ENCODE data around the gene CORO1C.
A peak's percentile ranks its signal among the peaks of the same experiment; 100 is the strongest.
"Not testable (repeated sequence)": the region's sequence is repeated elsewhere in the genome, so short reads cannot be mapped to it uniquely, and the experiment has no call there.

CORO1C gene

DNA sequence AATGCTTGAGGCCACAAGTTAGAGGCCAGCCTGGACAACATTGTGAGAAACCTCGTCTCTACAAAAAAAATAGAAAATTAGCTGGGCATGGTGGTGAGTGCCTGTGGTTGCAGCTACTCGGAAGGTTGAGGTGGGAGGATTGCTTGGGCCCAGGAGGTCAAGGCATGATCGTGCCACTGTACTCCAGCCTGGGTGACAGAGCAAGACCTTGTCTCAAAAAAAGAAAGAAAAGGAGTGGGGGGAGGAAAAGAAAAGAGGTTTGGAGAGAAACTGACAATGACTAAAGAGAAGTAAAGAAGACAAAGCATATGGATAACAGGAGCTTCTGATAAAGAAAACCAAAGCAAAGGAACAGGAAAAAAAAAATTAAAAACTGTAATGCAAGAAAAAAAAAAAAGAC, 60.2 kb downstream of the CORO1C start:
- DNase-seq, result no peak

DNA sequence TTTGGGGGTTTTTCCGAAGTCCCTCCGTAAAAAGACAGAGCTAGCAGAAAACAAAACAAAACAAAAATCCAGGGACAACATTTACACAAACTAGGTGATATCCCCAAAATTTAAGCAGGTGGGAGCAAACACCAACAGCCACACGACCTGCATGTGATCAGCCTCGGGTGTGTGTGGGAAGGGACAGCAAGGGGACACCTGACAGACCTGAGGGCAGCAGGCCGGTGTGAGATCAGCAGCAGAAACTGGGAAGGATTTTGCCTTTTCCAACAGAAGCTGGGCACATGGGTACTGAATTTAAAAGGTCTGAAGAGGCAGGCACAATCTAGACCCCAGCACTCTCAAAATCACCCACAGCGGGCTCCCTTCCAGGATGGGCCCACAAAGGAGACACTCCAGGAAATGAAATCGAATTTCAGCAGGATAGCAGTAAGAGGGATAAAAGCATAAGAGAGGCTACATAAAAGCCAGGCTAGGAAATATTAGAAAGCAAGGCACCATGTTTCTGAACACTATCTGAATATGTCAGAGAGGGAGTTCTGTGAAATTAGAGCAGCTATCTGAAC, 61.2 kb downstream of the CORO1C start:
- DNase-seq, result no peak

- DNase-seq, result no peak
These were observed 62.8 kb downstream of the CORO1C start for GRCh38 chr12:108668542-108668941.

- no peak for DNase-seq
These were observed 63.3 kb downstream of the CORO1C start for GRCh38 chr12:108668063-108668462.

DNA sequence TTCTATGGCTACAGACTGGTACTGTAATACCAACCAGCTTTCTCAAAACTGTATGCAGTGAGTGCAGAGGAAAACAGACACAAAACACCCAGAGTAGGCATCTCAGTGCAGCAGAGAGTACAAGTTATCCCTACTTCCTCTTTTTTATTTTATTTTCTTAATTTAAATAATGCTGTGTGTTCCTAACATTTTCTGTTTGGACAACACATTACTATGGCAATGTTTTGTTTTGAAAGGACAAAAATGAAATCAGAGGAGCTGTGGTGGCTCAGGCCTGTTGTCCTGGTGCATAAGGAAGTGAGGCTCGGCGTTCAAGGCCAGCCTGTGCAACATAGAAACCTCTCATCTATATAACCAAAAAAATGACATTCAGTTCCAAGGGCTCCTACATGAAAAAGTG, 64.0 kb downstream of the CORO1C start:
- DNase-seq, result peak in 1 of 2 donors; percentile 61

GRCh38 chr12:108666401-108666881, 64.9 kb downstream of the CORO1C start:
- DNase-seq, result no peak

GRCh38 chr12:108665608-108666202, 65.6 kb downstream of the CORO1C start:
- DNase-seq, result no peak

DNA sequence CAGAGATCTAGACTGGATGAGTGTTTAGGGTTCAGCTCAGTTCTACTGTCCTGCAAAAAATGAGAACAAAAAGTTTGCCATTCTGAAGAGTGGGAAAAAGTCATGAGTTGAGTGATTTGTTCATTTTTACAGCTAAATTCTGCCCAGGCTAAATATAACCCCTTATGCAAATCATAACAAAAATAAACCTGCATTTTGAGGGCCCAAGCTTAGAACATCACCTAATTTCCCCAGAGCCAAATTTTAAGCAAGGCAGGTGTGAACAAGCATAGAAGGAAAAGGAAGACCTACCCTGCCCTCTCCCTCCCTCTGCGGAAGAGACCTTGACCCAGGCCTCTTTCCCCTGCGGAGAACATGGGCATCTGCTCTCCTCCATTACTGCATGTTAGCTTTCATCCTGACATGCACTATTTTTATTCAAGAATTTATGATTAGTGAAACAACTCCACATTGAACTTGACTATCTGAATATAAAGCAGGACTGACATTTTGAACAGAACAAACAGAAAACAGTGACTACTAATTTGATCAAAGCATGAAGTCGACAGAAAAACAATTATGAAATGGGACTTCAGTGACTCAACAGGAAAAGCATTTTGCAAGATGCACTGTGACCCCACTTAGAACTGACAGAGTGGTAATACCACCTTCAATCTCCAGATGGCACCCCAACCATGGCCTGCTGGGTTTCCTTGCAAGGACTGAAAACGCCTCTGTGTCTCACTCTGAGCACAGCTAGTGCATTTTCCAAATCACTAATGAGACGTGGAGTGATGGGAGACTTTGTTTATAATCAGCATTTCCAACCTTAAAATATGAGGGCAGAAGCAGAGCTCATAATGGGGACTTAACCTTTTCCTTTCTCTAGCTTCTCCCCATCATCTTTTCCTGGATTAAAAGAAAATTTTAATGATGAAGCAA, 66.7 kb downstream of the CORO1C start:
- peak; percentile 22 to 92 for DNase-seq

GRCh38 chr12:108663324-108664015, 67.8 kb downstream of the CORO1C start:
- no peak for DNase-seq

GRCh38 chr12:108658115-108658514, 73.2 kb downstream of the CORO1C start:
- not testable (repeated sequence) for DNase-seq

DNA sequence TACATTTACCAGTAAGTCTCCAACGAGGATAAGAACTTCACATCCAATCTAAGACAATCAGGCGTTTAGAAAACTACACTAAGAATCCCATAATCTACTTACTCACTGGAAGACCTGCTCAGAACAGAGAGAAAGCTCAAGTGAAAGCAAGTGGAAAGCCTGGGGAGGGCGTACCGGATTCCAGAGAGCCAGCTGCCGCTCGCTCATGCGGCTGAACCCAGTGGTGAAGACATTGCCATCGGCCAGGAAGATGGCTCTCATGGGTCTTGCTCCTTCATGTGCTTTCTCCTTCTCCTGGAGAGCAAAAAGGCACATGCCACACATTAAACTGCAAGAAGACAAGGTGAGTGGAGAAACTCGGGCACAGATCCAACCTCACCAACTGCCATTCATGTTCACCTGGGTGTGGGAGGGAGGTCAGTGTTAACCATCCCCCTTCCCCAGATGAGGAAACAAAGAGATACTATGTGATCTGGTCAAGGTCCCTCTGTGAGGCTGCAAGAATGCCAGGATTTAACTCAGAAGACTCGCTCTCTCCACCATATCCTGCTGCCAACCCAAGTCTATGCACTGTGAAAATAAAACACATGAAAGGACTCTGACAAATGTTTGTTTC, 74.1 kb downstream of the CORO1C start:
- no peak for DNase-seq

DNA sequence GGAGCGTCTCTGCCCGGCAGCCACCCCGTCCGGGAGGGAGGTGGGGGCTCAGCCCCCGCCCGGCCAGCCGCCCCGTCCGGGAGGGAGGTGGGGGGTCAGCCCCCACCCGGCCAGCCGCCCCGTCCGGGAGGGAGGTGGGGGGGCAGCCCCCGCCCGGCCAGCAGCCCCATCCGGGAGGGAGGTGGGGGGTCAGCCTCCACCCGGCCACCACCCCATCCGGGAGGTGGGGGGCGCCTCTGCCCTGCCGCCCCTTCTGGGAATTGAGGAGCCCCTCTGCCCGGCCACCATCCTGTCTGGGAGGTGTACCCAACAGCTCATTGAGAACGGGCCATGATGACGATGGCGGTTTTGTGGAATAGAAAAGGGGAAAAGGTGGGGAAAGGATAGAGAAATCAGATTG, 75.1 kb downstream of the CORO1C start:
- not testable (repeated sequence) for DNase-seq

GRCh38 chr12:108655812-108656175, 75.5 kb downstream of the CORO1C start:
- not testable (repeated sequence) for DNase-seq

GRCh38 chr12:108654622-108655021, 76.7 kb downstream of the CORO1C start:
- not testable (repeated sequence) for DNase-seq

GRCh38 chr12:108653922-108654321, 77.4 kb downstream of the CORO1C start:
- DNase-seq, result no peak

- no peak for DNase-seq
These were observed 78.2 kb downstream of the CORO1C start for GRCh38 chr12:108653082-108653516.

DNA sequence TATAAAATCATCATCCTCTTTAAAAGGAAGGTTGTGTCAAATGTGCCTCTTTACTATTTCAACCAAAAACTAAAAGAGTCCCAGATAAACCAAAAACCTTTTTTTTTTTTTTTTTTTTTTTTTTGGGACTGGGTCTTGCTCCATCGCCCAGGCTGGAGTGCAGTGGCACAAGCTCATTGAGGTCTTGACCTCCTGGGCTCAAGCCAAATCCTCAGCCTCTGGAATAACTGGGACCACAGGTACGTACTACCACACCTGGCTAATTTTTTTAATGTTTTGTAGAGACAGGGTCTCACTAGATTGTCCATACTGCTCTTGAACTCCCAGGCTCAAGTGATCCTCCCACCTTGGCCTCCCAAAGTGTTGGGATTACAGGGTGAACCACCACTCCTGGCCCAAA, 81.2 kb downstream of the CORO1C start:
- DNase-seq, result no peak

DNA sequence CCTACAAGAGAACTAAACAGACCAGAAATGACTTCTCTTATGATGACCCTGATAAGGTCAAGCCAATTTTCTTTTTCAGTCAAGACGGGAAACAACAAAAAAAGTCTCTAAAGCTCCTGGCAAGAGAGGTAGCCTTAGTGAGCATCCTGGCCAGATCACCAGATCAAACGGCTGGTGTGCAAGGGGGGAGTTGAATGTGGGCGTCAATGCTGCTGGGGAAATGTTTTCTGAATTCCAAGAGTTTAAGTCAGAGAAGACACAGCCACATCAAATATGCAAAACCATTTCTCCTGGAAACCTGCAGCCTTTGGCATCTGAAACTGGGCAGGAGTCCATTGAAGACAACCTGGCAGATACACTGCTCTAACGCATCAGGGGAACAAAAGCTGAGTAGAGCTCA, 81.6 kb downstream of the CORO1C start:
- no peak for DNase-seq

GRCh38 chr12:108649126-108649525, 82.2 kb downstream of the CORO1C start:
- no peak for DNase-seq

DNA sequence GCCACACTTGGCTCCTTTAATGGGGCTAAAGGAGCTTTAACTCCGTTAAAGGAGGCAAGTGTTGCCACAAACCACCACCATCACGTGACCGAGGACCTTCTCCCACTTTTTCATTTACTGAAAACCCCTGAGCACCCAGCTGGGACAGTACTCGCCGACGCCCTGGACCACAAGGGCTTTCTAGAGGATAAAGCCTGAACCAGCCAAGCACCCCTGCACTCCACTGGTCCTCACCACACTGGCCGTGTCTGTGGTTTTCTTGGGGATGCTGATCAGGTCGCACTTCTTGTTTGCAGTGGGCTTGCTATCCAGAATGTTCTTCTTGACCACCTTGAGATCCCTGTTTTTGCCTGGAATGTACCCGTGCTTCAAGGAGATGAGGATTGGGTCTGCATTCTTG, 82.9 kb downstream of the CORO1C start:
- no peak for DNase-seq

DNA sequence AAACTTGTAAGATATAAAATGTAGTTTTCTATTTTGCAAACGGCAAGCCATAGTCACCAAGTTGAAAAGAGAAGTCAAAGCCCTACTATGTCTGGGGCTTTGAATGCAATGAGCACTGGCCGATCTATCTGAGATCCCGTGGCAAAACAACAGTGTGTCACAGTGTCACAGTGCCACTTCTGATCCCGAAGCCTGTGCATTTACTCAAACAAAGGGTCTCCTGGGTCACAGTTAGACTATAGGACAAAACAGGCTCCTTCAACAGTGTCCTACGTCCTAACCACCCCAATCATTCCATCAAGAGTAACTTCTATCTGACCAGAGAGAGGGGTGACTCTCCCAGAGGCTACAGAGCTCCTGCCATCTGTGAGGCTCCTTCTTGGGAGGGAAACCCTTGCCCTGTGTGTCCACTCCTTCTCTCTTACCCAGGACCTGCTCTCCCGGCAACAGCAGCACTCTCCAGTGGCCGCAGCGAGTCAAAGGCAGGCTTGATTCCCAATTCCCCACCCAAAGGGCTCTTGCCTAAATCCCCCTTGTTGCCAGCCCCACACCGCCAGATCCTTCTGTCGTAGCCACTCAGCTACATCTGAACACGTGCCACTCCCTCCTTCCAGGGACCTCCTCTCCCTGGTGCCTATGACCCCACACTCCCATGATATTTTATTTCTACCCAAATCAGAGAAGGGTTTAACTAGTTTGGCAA, 83.6 kb downstream of the CORO1C start:
- no peak for DNase-seq

All from bone marrow (tissue), 2 donors.